ENCODE measurements around the gene PTGR3.

DNA sequence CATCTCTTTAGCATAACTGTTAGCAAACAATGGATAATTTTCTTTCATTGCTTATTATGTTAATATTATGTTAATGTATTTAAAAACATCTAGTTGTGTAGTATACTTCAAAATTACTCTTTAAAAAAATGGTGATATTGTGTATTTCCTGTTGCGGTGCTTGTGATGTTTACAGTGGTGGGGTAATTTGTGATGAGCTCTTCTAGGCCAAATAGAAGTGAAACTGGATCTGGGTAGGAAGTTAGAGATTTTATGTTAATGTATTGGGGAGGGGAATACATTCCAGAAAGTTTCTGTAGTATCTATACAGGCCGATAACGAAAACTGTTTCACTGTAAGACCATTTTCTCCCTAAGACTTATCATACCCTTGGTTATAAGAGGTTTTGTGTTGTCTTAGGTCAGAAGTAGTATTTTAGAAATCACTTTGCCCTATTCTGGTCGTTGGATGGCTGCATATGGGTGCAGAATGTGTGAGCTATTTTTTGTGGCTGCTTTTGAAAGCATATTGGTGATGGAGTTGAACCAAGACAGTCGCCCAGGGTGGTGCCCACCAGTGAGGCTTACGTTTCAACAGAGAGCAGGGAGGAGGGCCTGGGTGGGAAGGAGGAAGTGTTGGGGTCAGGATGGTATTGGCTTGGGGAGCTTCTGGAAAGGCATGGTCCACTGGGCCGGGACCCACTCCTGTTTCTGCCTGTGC is 7.4 kb upstream of the PTGR3 start:
- TF ChIP-seq, protein P1, sequence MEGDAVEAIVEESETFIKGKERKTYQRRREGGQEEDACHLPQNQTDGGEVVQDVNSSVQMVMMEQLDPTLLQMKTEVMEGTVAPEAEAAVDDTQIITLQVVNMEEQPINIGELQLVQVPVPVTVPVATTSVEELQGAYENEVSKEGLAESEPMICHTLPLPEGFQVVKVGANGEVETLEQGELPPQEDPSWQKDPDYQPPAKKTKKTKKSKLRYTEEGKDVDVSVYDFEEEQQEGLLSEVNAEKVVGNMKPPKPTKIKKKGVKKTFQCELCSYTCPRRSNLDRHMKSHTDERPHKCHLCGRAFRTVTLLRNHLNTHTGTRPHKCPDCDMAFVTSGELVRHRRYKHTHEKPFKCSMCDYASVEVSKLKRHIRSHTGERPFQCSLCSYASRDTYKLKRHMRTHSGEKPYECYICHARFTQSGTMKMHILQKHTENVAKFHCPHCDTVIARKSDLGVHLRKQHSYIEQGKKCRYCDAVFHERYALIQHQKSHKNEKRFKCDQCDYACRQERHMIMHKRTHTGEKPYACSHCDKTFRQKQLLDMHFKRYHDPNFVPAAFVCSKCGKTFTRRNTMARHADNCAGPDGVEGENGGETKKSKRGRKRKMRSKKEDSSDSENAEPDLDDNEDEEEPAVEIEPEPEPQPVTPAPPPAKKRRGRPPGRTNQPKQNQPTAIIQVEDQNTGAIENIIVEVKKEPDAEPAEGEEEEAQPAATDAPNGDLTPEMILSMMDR (IDR thresholded peaks at IDR 0.05 in 8 of 11, conservative IDR thresholded peaks at IDR 0.05 in 3 of 11): no peak
- TF ChIP-seq POLR2A (IDR thresholded peaks at IDR 0.05): no peak
- no peak for TF ChIP-seq POLR2AphosphoS5 (IDR thresholded peaks at IDR 0.05)
